HG03025 (cell line): ENCODE data around the gene P2RX4.
"Not testable (repeated sequence)": the region's sequence is repeated elsewhere in the genome, so short reads cannot be mapped to it uniquely, and the experiment has no call there.

Source experiments
- ATAC-seq: cut with Tn5 transposase; IDR thresholded peaks from one replicate; pipeline ENCODE4 v1.9.1; 2021; ENCODE audit warnings: mild to moderate bottlenecking, moderate library complexity; ENCODE audit not compliant: unreplicated experiment, low FRiP score

The P2RX4 gene

GRCh38 chr12:121239351-121240061 lies 29.6 kb downstream of the P2RX4 start:
- no peak for ATAC-seq

GRCh38 chr12:121240062-121240420 lies 30.1 kb downstream of the P2RX4 start:
- no peak for ATAC-seq

GRCh38 chr12:121240484-121241101 lies 30.7 kb downstream of the P2RX4 start:
- ATAC-seq, result no peak

- no peak for ATAC-seq
These were observed 31.4 kb downstream of the P2RX4 start for GRCh38 chr12:121241156-121241970.

- ATAC-seq, result no peak
These were observed 35.1 kb downstream of the P2RX4 start for GRCh38 chr12:121245031-121245430.

- ATAC-seq, result no peak
These were observed 36.0 kb downstream of the P2RX4 start for GRCh38 chr12:121245951-121246350.

GRCh38 chr12:121246893-121247557 lies 37.1 kb downstream of the P2RX4 start:
- ATAC-seq, result no peak

GRCh38 chr12:121248622-121249021 lies 38.7 kb downstream of the P2RX4 start:
- ATAC-seq, result peak; percentile 75

- no peak for ATAC-seq
These were observed 40.4 kb downstream of the P2RX4 start for GRCh38 chr12:121250359-121250758.

- no peak for ATAC-seq
These were observed 41.9 kb downstream of the P2RX4 start for GRCh38 chr12:121251838-121252237.

- ATAC-seq, result no peak
These were observed 42.9 kb downstream of the P2RX4 start for GRCh38 chr12:121252712-121253345.

- ATAC-seq, result no peak
These were observed 43.9 kb downstream of the P2RX4 start for GRCh38 chr12:121253638-121254335.

- ATAC-seq, result no peak
These were observed 45.5 kb downstream of the P2RX4 start for GRCh38 chr12:121255433-121255832.

- ATAC-seq, result not testable (repeated sequence)
These were observed 47.9 kb downstream of the P2RX4 start for GRCh38 chr12:121257704-121258449.

- no peak for ATAC-seq
These were observed 49.1 kb downstream of the P2RX4 start for GRCh38 chr12:121259074-121259473.

- ATAC-seq, result no peak
These were observed 50.2 kb downstream of the P2RX4 start for GRCh38 chr12:121260091-121260490.

GRCh38 chr12:121261398-121261797 lies 51.5 kb downstream of the P2RX4 start:
- ATAC-seq, result no peak

GRCh38 chr12:121263206-121263935 lies 53.4 kb downstream of the P2RX4 start:
- ATAC-seq, result no peak

GRCh38 chr12:121264135-121264534 lies 54.2 kb downstream of the P2RX4 start:
- ATAC-seq, result no peak
